Measurements from ENCODE around the gene MRPS12.

GRCh38 chr19:38945562-38946228 lies 15.0 kb downstream of the MRPS12 start:
- no peak for TF ChIP-seq POLR2A (IDR thresholded peaks at IDR 0.05)
- TF ChIP-seq CTCF (IDR thresholded peaks at IDR 0.05): no peak
